Measurements from ENCODE around the gene TEAD2.
"Not testable (repeated sequence)": the region's sequence is repeated elsewhere in the genome, so short reads cannot be mapped to it uniquely, and the experiment has no call there.

TEAD2 gene

GRCh38 chr19:49301165-49301865 lies 60.9 kb downstream of the TEAD2 start:
- no peak overlapping the region for H3K4me3 Mint-ChIP-seq
- peaks cover 7% of the 10 kb centered on the region for H3K36me3 Mint-ChIP-seq
- H3K4me1 Mint-ChIP-seq (ENCODE audit: low read depth) = peaks cover 7% of the 10 kb centered on the region
- no peak overlapping the region for H3K27ac Mint-ChIP-seq
- H3K27me3 Mint-ChIP-seq = no peaks in the 10 kb centered on the region
- H3K9me3 Mint-ChIP-seq (ENCODE audit: low read depth) = peaks cover 4% of the 10 kb centered on the region

GRCh38 chr19:49298653-49299052 lies 63.6 kb downstream of the TEAD2 start:
- H3K9me3 Mint-ChIP-seq (ENCODE audit: low read depth); H3K4me3 Mint-ChIP-seq; H3K27ac Mint-ChIP-seq; H3K27me3 Mint-ChIP-seq; H3K36me3 Mint-ChIP-seq; H3K4me1 Mint-ChIP-seq (ENCODE audit: low read depth): not testable (repeated sequence)

- Mint-ChIP-seq H3K36me3 (peaks cover 5% of the 10 kb centered on the region), H3K9me3 (ENCODE audit: low read depth) (no peaks in the 10 kb centered on the region), H3K27ac (no peak overlapping the region), H3K4me1 (ENCODE audit: low read depth) (peaks cover 7% of the 10 kb centered on the region), H3K27me3 (no peaks in the 10 kb centered on the region), H3K4me3 (no peak overlapping the region)
Observed at GRCh38 chr19:49297403-49297802, 64.8 kb downstream of the TEAD2 start.

- H3K9me3 Mint-ChIP-seq (ENCODE audit: low read depth) = no peaks in the 10 kb centered on the region
- peaks cover 5% of the 10 kb centered on the region for H3K36me3 Mint-ChIP-seq
- H3K4me1 Mint-ChIP-seq (ENCODE audit: low read depth) = peaks cover 1% of the 10 kb centered on the region
- no peaks in the 10 kb centered on the region for H3K27me3 Mint-ChIP-seq
- H3K27ac Mint-ChIP-seq = no peak overlapping the region
- no peak overlapping the region for H3K4me3 Mint-ChIP-seq
Observed at GRCh38 chr19:49295208-49295880, 66.9 kb downstream of the TEAD2 start.

GRCh38 chr19:49294401-49294800 lies 67.8 kb downstream of the TEAD2 start:
- Mint-ChIP-seq H3K9me3 (ENCODE audit: low read depth) (no peaks in the 10 kb centered on the region), H3K27me3 (no peaks in the 10 kb centered on the region), H3K36me3 (peaks cover 5% of the 10 kb centered on the region), H3K4me1 (ENCODE audit: low read depth) (no peaks in the 10 kb centered on the region), H3K27ac (no peak overlapping the region), H3K4me3 (no peak overlapping the region)
